ENCODE results near the gene SAPCD1. TPM values are rescaled to one million over a fixed set of nuclear protein-coding genes. Genes with fewer than 3 reads are reported as not detected.

SAPCD1 gene
- total RNA-seq, 3 donors from 2014 or later (not counting 1 experiment from before 2014, with no cell fraction given), result 5.4 to 14.5 (median 6.9) TPM

DNA sequence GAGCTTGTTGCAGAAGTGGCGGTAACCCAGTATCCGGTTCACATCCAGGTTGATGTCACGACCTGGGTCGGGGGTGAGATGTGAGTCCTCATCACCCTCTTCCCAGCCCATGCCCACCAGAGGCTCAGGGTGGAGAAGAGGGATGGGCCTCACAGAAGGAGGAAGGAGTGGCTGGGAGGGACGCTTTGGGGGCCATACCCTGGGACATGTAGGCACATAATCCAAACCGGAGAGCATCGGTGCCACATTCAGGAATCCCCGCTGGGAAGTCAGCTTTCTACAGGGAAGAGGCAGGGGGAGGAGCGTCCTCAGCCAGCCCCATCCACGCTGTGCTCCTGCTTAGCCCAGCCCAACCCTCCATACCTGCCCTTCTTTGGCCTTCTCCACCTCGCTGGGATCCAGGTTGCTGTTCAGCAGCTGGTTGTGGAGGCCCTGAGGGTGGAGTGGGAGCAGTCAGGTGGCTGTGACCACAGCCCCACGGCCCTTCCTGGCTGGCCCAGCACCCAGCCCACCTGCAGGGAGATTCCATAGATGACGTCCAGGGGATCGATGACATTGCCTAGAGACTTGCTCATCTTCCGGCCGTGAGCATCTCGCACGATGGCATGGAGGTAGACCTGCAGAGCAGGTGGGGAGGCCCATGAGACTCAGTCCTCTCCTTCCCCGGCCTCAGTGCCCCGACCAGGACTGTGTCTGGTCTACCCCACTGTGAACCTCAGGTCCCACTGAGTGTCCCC, 18.2 kb downstream of the SAPCD1 start:
- Mint-ChIP-seq H3K36me3 (no peaks in the 10 kb centered on the region), H3K27me3 (ENCODE audit: low read depth in 2 of 2) (no peaks in the 10 kb centered on the region), H3K9me3 (no peaks in the 10 kb centered on the region), H3K4me3 (no peak overlapping the region), H3K27ac (no peak overlapping the region), H3K4me1 (peaks cover 0 to 20% of the 10 kb centered on the region in 2 donors)
- no peak for DNase-seq
- WGBS (ENCODE audit: insufficient coverage), result 92% methylated on average over 20 of the region's 20 CpGs
- Histone ChIP-seq H3K4me1 (ENCODE audit: control insufficient read depth, insufficient read depth, low read length) (peaks cover 26% of the 10 kb centered on the region), H3K9me3 (ENCODE audit: control insufficient read depth, insufficient read depth, low read length) (no peaks in the 10 kb centered on the region), H3K27me3 (ENCODE audit: control insufficient read depth, insufficient read depth, low read length) (no peaks in the 10 kb centered on the region), H3K4me3 (ENCODE audit: low read length) (no peak overlapping the region), H3K36me3 (ENCODE audit: control insufficient read depth, insufficient read depth, low read length) (peaks cover 66% of the 10 kb centered on the region), H3K27ac (ENCODE audit: low read length) (no peak overlapping the region)
- ATAC-seq, result no peak
- intact Hi-C loops (cut with micrococcal nuclease), result no loop called here
- TF ChIP-seq, protein P1, sequence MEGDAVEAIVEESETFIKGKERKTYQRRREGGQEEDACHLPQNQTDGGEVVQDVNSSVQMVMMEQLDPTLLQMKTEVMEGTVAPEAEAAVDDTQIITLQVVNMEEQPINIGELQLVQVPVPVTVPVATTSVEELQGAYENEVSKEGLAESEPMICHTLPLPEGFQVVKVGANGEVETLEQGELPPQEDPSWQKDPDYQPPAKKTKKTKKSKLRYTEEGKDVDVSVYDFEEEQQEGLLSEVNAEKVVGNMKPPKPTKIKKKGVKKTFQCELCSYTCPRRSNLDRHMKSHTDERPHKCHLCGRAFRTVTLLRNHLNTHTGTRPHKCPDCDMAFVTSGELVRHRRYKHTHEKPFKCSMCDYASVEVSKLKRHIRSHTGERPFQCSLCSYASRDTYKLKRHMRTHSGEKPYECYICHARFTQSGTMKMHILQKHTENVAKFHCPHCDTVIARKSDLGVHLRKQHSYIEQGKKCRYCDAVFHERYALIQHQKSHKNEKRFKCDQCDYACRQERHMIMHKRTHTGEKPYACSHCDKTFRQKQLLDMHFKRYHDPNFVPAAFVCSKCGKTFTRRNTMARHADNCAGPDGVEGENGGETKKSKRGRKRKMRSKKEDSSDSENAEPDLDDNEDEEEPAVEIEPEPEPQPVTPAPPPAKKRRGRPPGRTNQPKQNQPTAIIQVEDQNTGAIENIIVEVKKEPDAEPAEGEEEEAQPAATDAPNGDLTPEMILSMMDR (IDR thresholded peaks at IDR 0.05), result no peak

GRCh38 chr6:31781244-31782125, 19.0 kb downstream of the SAPCD1 start:
- Mint-ChIP-seq H3K27ac (no peak overlapping the region), H3K9me3 (no peaks in the 10 kb centered on the region), H3K4me1 (peaks cover 0 to 12% of the 10 kb centered on the region in 2 donors), H3K4me3 (no peak overlapping the region), H3K27me3 (ENCODE audit: low read depth in 2 of 2) (no peaks in the 10 kb centered on the region), H3K36me3 (no peaks in the 10 kb centered on the region)
- no peak for ATAC-seq
- Histone ChIP-seq H3K27ac (ENCODE audit: low read length) (no peak overlapping the region), H3K9me3 (ENCODE audit: control insufficient read depth, insufficient read depth, low read length) (no peaks in the 10 kb centered on the region), H3K4me1 (ENCODE audit: control insufficient read depth, insufficient read depth, low read length) (peaks cover 17% of the 10 kb centered on the region), H3K27me3 (ENCODE audit: control insufficient read depth, insufficient read depth, low read length) (no peaks in the 10 kb centered on the region), H3K36me3 (ENCODE audit: control insufficient read depth, insufficient read depth, low read length) (peaks cover 66% of the 10 kb centered on the region), H3K4me3 (ENCODE audit: low read length) (no peak overlapping the region)
- DNase-seq, result no peak
- intact Hi-C loops (cut with micrococcal nuclease), result no loop called here
- 93% methylated on average over 23 of the region's 23 CpGs for WGBS (ENCODE audit: insufficient coverage)
- TF ChIP-seq, protein P1 (IDR thresholded peaks at IDR 0.05), result no peak

DNA sequence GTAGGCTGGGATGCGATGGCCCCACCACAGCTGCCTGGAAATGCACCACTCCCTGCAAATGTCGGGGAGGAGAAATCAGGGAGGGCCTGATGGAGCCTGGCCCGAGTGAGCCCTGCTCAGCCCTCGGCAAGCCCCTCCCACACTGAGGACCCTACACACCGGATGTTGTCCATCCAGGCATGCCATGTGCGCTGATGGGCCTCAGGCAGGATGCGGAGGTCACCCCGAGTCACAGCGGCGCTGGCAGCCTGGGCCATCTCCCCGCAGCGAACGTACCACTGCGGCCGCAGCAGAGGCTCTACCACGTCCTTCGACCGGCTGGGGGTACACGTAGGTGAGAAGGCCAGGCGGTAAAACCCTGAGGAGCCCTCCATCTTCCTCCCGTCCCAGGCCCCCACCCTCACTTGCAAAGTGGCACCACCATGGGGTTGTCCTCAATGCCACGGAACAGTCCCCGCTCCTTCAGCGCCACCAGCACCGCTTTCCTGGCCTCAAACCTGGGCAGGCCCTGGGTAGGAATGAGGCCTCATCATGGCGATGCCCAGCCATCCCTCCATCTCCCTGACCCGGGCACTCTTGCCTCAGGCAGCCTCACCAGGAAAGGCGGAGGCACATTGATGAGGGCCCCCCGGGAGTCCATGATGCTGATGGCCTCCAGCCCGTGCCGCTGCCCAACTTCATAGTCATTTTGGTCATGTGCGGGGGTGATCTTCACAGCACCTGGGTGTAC, 19.8 kb downstream of the SAPCD1 start:
- no peak overlapping the region for H3K4me3 ChIP-seq (ENCODE audit: low read length)
- peaks cover 9% of the 10 kb centered on the region for H3K4me1 ChIP-seq (ENCODE audit: control insufficient read depth, insufficient read depth, low read length)
- H3K9me3 Mint-ChIP-seq, result no peaks in the 10 kb centered on the region
- TF ChIP-seq, protein P1 (IDR thresholded peaks at IDR 0.05), result no peak
- H3K9me3 ChIP-seq (ENCODE audit: control insufficient read depth, insufficient read depth, low read length), result no peaks in the 10 kb centered on the region
- no peaks in the 10 kb centered on the region for H3K27me3 ChIP-seq (ENCODE audit: control insufficient read depth, insufficient read depth, low read length)
- no peak overlapping the region for H3K27ac ChIP-seq (ENCODE audit: low read length)
- H3K4me1 Mint-ChIP-seq, result peaks cover 0 to 5% of the 10 kb centered on the region in 2 donors
- H3K36me3 Mint-ChIP-seq, result no peaks in the 10 kb centered on the region
- 96% methylated on average over 32 of the region's 32 CpGs for WGBS (ENCODE audit: insufficient coverage)
- DNase-seq (no peak), ATAC-seq (no peak)
- no peaks in the 10 kb centered on the region for H3K27me3 Mint-ChIP-seq (ENCODE audit: low read depth in 2 of 2)
- no peak overlapping the region for H3K27ac Mint-ChIP-seq
- intact Hi-C loops (cut with micrococcal nuclease), result no loop called here
- no peak overlapping the region for H3K4me3 Mint-ChIP-seq
- H3K36me3 ChIP-seq (ENCODE audit: control insufficient read depth, insufficient read depth, low read length), result peaks cover 66% of the 10 kb centered on the region
